Neural cell (in vitro differentiated cells): ENCODE results near the gene ETAA1.

ENCODE experiments used
- EP300 ChIP-seq: fragments of 450-650 bp; conservative IDR thresholded peaks from 2 replicates; pipeline ENCODE4 v1.6.1; 2014; ENCODE audit warnings: antibody characterized with exemption, mild to moderate bottlenecking, moderate library complexity; ENCODE audit not compliant: poor library complexity, severe bottlenecking
- MXI1 ChIP-seq: fragments of 450-650 bp; conservative IDR thresholded peaks from 2 replicates; pipeline ENCODE4 v1.6.1; 2014; ENCODE audit warnings: antibody characterized with exemption, mild to moderate bottlenecking; ENCODE audit not compliant: poor library complexity, severe bottlenecking
- POLR2AphosphoS5 ChIP-seq: IDR thresholded peaks from 2 replicates; pipeline ENCODE4 v1.6.1; 2012
- RAD21 ChIP-seq: fragments of 450-650 bp; conservative IDR thresholded peaks from 2 replicates; pipeline ENCODE4 v1.6.1; 2014; ENCODE audit warnings: antibody characterized with exemption, mild to moderate bottlenecking, moderate library complexity
- SMC3 ChIP-seq: fragments of 450-650 bp; conservative IDR thresholded peaks from 2 replicates; pipeline ENCODE4 v1.6.1; 2014; ENCODE audit warnings: antibody characterized with exemption, mild to moderate bottlenecking, moderate library complexity; ENCODE audit not compliant: poor library complexity
- TF ChIP-seq, protein P1 (sequence below): fragments of 450-650 bp; IDR thresholded peaks from 2 replicates; pipeline ENCODE4 v1.5.1; 2014; ENCODE audit warnings: antibody characterized with exemption, mild to moderate bottlenecking, moderate library complexity; ENCODE audit not compliant: poor library complexity, severe bottlenecking
- TF ChIP-seq, protein P2 (sequence below): IDR thresholded peaks from 2 replicates; pipeline ENCODE4 v1.6.1; 2012; ENCODE audit warnings: borderline replicate concordance

DNA sequence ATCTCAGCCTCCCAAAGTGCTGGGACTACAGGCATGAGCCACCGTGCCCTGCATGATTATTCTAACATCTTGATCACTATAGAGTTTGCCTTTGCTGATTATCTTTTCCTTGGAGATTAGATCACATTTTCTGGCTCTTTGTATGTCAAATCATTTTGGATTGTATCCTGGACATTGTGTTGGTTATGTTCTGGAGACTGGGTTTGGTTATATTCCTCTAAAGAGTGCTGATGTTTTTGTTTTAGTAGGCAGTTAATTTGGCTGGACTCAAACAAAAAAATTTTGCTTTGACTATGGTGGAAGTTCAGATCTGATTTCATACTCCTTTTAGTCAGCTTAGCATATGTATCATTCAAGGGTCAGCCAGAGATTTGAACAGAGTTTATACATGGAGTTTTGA, 26.4 kb downstream of the ETAA1 start:
- TF ChIP-seq, protein P1, sequence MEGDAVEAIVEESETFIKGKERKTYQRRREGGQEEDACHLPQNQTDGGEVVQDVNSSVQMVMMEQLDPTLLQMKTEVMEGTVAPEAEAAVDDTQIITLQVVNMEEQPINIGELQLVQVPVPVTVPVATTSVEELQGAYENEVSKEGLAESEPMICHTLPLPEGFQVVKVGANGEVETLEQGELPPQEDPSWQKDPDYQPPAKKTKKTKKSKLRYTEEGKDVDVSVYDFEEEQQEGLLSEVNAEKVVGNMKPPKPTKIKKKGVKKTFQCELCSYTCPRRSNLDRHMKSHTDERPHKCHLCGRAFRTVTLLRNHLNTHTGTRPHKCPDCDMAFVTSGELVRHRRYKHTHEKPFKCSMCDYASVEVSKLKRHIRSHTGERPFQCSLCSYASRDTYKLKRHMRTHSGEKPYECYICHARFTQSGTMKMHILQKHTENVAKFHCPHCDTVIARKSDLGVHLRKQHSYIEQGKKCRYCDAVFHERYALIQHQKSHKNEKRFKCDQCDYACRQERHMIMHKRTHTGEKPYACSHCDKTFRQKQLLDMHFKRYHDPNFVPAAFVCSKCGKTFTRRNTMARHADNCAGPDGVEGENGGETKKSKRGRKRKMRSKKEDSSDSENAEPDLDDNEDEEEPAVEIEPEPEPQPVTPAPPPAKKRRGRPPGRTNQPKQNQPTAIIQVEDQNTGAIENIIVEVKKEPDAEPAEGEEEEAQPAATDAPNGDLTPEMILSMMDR, result no peak
- no peak for TF ChIP-seq POLR2AphosphoS5
- no peak for TF ChIP-seq EP300
- TF ChIP-seq MXI1, result no peak
- TF ChIP-seq RAD21, result no peak
- TF ChIP-seq SMC3, result no peak
- TF ChIP-seq, protein P2, sequence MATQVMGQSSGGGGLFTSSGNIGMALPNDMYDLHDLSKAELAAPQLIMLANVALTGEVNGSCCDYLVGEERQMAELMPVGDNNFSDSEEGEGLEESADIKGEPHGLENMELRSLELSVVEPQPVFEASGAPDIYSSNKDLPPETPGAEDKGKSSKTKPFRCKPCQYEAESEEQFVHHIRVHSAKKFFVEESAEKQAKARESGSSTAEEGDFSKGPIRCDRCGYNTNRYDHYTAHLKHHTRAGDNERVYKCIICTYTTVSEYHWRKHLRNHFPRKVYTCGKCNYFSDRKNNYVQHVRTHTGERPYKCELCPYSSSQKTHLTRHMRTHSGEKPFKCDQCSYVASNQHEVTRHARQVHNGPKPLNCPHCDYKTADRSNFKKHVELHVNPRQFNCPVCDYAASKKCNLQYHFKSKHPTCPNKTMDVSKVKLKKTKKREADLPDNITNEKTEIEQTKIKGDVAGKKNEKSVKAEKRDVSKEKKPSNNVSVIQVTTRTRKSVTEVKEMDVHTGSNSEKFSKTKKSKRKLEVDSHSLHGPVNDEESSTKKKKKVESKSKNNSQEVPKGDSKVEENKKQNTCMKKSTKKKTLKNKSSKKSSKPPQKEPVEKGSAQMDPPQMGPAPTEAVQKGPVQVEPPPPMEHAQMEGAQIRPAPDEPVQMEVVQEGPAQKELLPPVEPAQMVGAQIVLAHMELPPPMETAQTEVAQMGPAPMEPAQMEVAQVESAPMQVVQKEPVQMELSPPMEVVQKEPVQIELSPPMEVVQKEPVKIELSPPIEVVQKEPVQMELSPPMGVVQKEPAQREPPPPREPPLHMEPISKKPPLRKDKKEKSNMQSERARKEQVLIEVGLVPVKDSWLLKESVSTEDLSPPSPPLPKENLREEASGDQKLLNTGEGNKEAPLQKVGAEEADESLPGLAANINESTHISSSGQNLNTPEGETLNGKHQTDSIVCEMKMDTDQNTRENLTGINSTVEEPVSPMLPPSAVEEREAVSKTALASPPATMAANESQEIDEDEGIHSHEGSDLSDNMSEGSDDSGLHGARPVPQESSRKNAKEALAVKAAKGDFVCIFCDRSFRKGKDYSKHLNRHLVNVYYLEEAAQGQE, result no peak
